Left renal pelvis (tissue), 4 donors: ENCODE data around the gene PPT2. TPM values are rescaled to one million over a fixed set of nuclear protein-coding genes. Genes with fewer than 3 reads are reported as not detected.
"Not testable (repeated sequence)": the region's sequence is repeated elsewhere in the genome, so short reads cannot be mapped to it uniquely, and the experiment has no call there.

ENCODE experiments used
- DNase-seq, 4 donors: peaks; one replicate each; pipeline ENCODE4 v3.0.0-alpha.2; 2013; ENCODE audit warnings: low read depth in 4 of 4, low spot score in 3 of 4
- polyA plus RNA-seq, 4 donors: library from polyadenylated mRNA; unstranded; fragments of 120-200 nt; gene quantifications; one replicate each; pipeline ENCODE4 v1.2.1, GENCODE V29; 2013; ENCODE audit not compliant: insufficient read length in 4 of 4

The PPT2 gene
- polyA plus RNA-seq, 4 donors: 26.6 to 45.5 (median 34.9) TPM

- DNase-seq: no peak
These were observed 47.0 kb downstream of the PPT2 start for GRCh38 chr6:32200711-32201475.

GRCh38 chr6:32202186-32202585 lies 48.2 kb downstream of the PPT2 start:
- DNase-seq: no peak

GRCh38 chr6:32203426-32204267 lies 49.7 kb downstream of the PPT2 start:
- no peak for DNase-seq

- no peak for DNase-seq
These were observed 50.4 kb downstream of the PPT2 start for GRCh38 chr6:32204268-32204715.

- DNase-seq: no peak
These were observed 55.1 kb downstream of the PPT2 start for GRCh38 chr6:32208996-32209395.

GRCh38 chr6:32210191-32210601 lies 56.3 kb downstream of the PPT2 start:
- no peak for DNase-seq

GRCh38 chr6:32211432-32211831 lies 57.5 kb downstream of the PPT2 start:
- not testable (repeated sequence) for DNase-seq

- no peak for DNase-seq
These were observed 58.3 kb downstream of the PPT2 start for GRCh38 chr6:32212076-32212760.

Other genes with a start within 250 kb of the PPT2 start
- 10 to 100 TPM in 1 of 4 donors, 1 to 10 TPM in 3; 3.1 to 12.4 (median 5.0) TPM for gene C2, start 226.4 kb upstream of the PPT2 start, polyA plus RNA-seq
- gene CFB, start 208.0 kb upstream of the PPT2 start, polyA plus RNA-seq: 10 to 100 TPM in 1 of 4 donors, 1 to 10 TPM in 3; 4.6 to 13.0 (median 6.7) TPM
- 10 to 100 TPM; 72.5 to 97.9 (median 84.9) TPM for gene NELFE, start 195.2 kb upstream of the PPT2 start, polyA plus RNA-seq
- 10 to 100 TPM; 33.1 to 51.5 (median 39.7) TPM for gene SKIC2, start 195.0 kb upstream of the PPT2 start, polyA plus RNA-seq
- 10 to 100 TPM; 22.6 to 37.5 (median 30.1) TPM for gene DXO, start 182.0 kb upstream of the PPT2 start, polyA plus RNA-seq
- 10 to 100 TPM in 3 of 4 donors, 1 to 10 TPM in 1; 8.6 to 26.2 (median 15.2) TPM for gene C4A, start 172.1 kb upstream of the PPT2 start, polyA plus RNA-seq
- 10 to 100 TPM; 10.3 to 27.3 (median 16.0) TPM for gene C4B, start 139.3 kb upstream of the PPT2 start, polyA plus RNA-seq
- 1 to 10 TPM in 3 of 4 donors, under 1 TPM in 1; 0.76 to 1.4 (median 1.1) TPM for gene CYP21A2, start 115.7 kb upstream of the PPT2 start, polyA plus RNA-seq
- 10 to 100 TPM in 2 of 4 donors, 1 to 10 TPM in 2; 4.6 to 98.0 (median 8.3) TPM for gene TNXB, start 44.8 kb upstream of the PPT2 start, polyA plus RNA-seq
- 100 to 1,000 TPM in 1 of 4 donors, 10 to 100 TPM in 3; 82.5 to 114 (median 85.7) TPM for gene ATF6B, start 25.9 kb upstream of the PPT2 start, polyA plus RNA-seq
- 1 to 10 TPM; 6.0 to 8.3 (median 6.9) TPM for gene FKBPL, start 23.9 kb upstream of the PPT2 start, polyA plus RNA-seq
- gene PRRT1, start 2.2 kb upstream of the PPT2 start, polyA plus RNA-seq: 1 to 10 TPM; 2.5 to 5.4 (median 3.4) TPM
- gene EGFL8, start 10.5 kb downstream of the PPT2 start, polyA plus RNA-seq: 10 to 100 TPM; 21.2 to 45.5 (median 26.6) TPM
- 100 to 1,000 TPM in 2 of 4 donors, 10 to 100 TPM in 2; 84.4 to 105 (median 99.7) TPM for gene AGPAT1, start 21.9 kb downstream of the PPT2 start, polyA plus RNA-seq
- gene RNF5, start 24.3 kb downstream of the PPT2 start, polyA plus RNA-seq: 100 to 1,000 TPM in 1 of 4 donors, 10 to 100 TPM in 3; 57.4 to 103 (median 98.1) TPM
- gene AGER, start 30.1 kb downstream of the PPT2 start, polyA plus RNA-seq: 10 to 100 TPM; 14.3 to 30.0 (median 21.3) TPM
- 100 to 1,000 TPM; 135 to 202 (median 172) TPM for gene PBX2, start 36.1 kb downstream of the PPT2 start, polyA plus RNA-seq
- gene GPSM3, start 38.5 kb downstream of the PPT2 start, polyA plus RNA-seq: 10 to 100 TPM in 1 of 4 donors, 1 to 10 TPM in 3; 8.0 to 13.3 (median 8.8) TPM
- 10 to 100 TPM; 14.3 to 19.3 (median 17.0) TPM for gene NOTCH4, start 69.9 kb downstream of the PPT2 start, polyA plus RNA-seq
- gene TSBP1, start 217.8 kb downstream of the PPT2 start, polyA plus RNA-seq: under 1 TPM in 1 of 4 donors, not detected in 3; 0.18 TPM